SK-MEL-5 (cell line): ENCODE results near the gene CLDN18. TPM values are rescaled to one million over a fixed set of nuclear protein-coding genes. Genes with fewer than 3 reads are reported as not detected.
A peak's percentile ranks its signal among the peaks of the same experiment; 100 is the strongest.

Experiments
- DNase-seq: peaks from one replicate; pipeline ENCODE4 v3.0.0-alpha.2; 2016; ENCODE audit warnings: low read depth, low spot score
- in situ Hi-C: cut with HindIII; loops from 2 replicates; pipeline ENCODE4 v1.10.0; 2016; ENCODE audit warnings: low sequenced_read_pairs, high pct_unique_total_duplicates, low pct_unique_long_range_greater_than_20kb
- polyA plus RNA-seq, 2 experiments: library from polyadenylated mRNA; depleted of rRNA; stranded (reverse); fragments of >200 nt; gene quantifications; 2 replicates each; pipeline ENCODE4 v1.2.3, GENCODE V29; 2015
- total RNA-seq: library from RNA; depleted of rRNA; stranded (reverse); fragments of >200 nt; shearing (Covaris generic); gene quantifications from 2 replicates; pipeline ENCODE4 v1.2.3, GENCODE V29; 2014; rRNA removed

The CLDN18 gene
- total RNA-seq = not detected in 2 replicates
- polyA plus RNA-seq (2015; cell fraction: cytosol; rRNA removed) = not detected in 2 replicates
- not detected in 2 replicates for polyA plus RNA-seq (2015; cell fraction: nucleus; rRNA removed)

DNA sequence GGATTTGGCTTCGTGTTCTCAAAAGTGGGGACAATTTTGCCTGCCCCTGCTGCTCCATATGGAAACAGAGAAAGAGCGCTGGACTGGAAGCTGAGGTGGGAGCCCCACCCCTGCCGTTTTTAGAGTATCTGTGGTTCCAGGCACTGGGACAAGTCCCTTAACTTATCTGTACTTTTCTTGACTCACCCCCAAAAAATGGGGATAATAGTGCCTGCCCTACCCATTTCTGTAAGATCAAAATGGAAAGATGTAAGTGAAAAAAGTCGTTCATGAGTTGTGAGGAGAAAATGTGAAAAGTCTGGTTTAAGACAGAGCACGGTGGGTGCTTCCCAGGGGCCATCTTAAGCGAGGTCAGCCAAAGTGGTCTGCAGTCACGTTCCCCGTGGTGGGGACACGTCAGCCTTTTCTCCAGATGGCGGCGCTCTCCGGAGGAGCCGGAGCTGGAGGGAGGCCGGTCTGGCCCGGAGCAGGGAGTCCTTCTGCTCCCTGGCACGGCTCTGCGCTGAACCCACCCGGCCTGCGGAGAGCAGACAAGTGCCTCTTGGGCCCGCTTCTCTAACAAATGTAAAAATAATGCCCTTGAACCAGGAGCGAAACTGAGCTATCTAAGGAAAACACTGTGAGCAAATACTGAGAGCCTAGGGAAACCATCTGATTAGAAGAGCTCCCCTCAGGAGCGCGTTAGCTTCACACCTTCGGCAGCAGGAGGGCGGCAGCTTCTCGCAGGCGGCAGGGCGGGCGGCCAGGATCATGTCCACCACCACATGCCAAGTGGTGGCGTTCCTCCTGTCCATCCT is at the start of gene CLDN18:
CLDN18 (plus strand) TSS at position 690 of the 797 bp plus-strand sequence; CDS start at position 751, 61 bp downstream.
- in situ Hi-C loops = no loop called here
- no peak for DNase-seq

DNA sequence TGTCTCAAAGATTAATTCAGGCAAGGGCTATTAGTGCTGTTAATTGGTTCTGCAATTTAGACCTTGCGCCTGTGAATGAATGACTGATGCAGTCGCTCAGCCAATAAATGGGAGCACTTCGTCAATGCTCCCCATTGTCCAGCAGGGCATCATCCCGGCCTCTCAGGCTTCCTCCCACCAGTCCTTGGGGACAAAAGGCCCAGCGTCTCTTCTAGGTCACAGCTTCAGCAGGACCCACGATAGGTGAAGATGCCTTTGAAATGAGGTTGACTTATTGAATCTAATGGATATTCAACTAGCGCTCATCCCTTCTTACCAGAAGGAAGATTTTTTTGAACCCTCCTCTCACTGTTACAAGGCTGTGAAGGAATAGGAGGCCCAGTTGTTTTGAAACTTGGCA is 47.7 kb upstream of the CLDN18 start:
- no peak for DNase-seq
- in situ Hi-C loops = no loop called here

DNA sequence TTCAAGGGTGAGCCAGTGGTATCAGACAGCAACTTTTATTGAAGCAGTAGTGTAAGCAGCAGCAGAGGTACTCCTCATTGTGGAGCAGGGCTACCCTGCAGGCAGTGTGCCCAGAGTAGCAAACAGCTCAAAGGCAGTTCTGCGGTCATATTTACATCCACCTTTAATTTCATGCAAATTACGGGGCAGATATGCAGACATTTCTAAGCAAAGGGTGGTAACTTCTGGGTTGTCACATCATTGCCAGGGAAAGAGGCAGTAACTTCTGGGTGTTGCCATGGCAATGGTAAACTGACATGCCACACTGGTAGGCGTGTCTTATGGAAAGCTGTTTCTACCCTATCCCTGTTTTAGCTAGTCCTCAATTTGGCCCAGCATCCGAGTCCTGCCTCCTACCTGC is 46.5 kb upstream of the CLDN18 start:
- no peak for DNase-seq
- in situ Hi-C loops = no loop called here

DNA sequence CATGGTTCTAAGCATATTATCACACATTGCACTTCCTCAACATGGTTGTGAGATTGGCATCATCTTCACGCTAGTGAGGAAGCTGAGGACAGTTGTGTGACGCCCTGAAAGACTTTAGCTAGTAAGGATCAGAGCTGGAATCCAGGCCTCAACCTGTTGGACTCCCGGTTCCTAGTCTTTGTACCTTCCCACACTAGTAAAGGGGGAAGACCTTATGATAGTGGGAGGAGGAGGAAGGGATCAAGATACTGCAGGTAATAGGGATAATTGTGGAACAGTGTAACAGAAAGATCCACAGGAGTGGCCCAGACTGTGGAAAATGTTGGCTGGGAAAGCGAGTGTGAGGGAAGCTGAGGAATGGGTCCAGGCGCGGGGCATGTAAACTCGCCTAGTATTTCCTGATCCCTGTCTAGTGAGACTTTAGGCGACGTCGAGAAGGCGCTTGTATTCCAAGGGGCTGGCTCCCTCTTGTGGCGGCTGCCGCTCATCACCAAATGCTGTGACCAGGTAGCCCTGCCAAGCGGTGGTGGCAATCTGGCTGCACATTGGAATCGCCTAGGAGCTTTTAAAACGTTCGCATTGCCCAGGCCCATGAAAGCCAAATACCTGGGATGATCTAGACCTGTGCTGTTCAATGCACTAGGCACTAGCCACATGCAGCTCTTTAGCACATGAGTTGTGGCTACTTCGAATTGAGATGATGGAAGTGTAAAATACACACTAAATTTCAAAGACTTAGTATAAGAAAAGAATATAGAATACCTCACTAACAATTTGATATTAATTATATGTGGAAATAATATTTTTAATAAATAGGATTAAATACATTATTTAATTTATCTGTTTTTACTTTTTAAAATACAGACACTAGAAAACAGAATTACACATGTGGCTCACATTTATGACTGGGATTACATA is 38.8 kb upstream of the CLDN18 start:
- in situ Hi-C loops = no loop called here
- DNase-seq = peak; percentile 83

DNA sequence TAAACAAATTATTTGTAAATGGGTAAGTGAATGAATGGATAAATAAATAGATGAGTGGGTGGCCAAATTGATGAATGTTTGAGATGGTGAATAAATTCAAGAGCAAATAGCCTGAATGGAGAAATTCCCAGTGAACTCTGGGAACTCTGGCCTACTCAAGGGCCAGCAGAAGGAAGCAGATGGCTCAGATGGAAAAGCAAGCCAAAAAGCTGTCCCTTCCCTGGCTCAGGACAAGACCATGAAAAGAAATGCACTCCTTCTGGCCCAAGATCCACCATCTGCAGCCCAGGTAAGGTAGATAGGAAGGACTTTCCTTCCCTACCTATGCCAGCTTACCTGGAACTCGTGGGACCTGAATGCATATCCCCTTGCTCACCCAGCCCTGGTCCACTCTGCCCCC is 37.6 kb upstream of the CLDN18 start:
- in situ Hi-C loops = no loop called here
- DNase-seq = no peak

DNA sequence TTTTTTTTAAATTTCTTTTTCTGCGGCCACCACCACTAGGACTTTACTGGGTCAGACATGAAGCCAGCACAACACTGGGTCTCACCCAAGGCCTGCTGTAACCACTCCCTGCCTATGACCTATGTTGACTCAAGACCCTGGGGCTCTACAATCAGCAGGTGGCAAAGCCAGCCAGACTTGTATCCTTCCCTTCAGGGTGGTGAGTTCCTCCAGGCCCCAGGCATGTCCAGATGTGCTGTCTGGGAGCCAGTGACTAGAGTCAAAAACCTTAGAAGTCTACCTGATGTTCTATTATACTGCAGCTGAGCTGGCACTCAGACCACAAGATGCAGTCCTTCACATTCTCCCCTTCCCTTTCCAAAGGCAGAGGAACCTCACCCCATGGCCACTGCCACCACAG is 31.6 kb upstream of the CLDN18 start:
- in situ Hi-C loops = no loop called here
- DNase-seq = no peak

DNA sequence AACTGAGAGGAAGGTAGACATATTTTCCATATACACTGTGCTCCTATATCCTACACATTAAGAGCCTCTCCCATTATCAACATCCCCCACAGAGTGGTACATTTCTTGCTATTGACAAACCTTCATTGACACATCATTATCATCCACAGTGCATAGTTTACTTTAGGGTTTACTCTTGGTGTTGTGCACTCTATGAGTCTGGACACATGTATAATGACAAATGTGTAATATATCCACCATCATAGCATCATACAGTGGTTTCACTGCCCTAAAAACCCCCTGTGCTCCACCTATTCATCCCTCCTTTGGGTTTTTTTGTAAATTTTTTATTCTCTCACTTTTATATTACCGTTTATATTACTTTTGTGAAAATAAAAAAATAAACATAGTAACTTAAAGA is 22.2 kb upstream of the CLDN18 start:
- no peak for DNase-seq
- in situ Hi-C loops = no loop called here

DNA sequence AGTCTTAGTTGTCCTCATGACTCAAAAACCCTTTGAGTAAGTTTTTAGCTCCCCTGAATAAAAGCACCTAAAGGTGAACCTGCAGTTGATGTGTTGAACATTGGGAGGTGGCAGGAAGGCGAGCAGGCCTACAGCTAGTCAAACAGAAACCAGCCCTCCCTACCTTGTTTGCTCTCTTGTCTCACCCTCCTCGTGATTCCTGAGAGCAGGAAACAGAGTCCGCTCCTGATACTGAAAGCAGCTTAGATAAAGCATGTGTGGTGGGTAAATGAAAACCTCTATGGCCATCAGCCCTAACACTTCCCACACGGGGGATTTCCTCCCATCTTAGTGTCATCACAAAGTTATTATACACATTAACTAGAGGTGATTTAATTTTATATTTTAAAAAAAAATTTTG is 21.8 kb upstream of the CLDN18 start:
- DNase-seq = no peak
- in situ Hi-C loops = no loop called here

DNA sequence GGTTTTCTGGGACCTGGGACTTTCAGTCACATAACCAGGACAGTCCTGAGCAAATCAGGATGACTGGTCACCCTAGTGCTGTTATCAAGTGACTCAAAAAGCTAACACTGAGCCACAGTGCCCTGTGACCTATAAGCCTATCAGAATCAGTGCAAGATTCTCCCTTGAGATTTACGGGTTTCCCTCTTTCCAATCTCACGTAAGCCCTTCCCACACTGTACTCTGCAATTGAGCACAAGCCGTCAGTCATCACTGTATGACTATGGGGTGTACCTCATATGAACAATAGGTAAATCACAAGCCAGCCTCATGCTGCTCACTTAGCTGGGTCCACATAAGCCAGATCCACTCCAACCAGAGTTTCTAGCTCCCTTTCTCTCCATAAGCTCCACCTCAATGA is 21.0 kb upstream of the CLDN18 start:
- in situ Hi-C loops = no loop called here
- no peak for DNase-seq

DNA sequence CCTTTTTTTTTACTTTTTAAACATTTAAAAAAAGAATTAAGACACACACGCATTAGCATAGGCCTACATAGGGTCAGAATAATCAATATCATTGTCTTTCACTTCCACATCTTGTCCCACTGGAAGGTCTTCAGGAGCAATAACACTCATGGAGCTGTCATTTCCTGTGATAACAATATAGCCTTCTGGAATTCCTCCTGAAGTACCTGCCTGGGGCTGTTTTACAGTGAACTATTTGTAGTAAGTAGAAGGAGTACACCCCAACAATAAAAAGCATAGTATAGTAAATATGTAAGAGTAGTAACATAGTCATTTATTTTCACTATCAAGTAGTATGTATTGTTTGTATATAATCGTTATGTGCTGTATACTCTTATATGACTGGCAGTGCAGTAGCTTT is 19.5 kb upstream of the CLDN18 start:
- DNase-seq = no peak
- in situ Hi-C loops = no loop called here

DNA sequence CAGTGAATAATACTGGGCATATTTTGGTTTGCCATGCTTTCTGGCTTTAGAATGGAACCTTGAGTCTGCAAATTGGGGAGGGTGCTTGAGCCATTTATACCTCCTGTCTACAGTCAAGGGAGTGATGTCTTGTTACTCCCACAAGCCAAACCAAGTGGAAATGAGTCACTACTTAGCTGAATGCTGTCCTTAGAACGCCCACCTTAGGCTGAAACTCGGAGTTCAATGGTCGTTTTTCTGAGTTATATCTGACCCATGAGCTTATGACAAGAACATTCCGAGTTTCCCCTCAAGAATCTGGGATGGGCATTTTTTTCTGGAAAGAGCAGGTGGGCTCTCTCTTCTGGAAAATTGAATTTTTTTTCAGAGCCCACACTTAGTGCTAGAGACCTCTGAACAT is 17.4 kb upstream of the CLDN18 start:
- in situ Hi-C loops = no loop called here
- DNase-seq = peak; percentile 65

DNA sequence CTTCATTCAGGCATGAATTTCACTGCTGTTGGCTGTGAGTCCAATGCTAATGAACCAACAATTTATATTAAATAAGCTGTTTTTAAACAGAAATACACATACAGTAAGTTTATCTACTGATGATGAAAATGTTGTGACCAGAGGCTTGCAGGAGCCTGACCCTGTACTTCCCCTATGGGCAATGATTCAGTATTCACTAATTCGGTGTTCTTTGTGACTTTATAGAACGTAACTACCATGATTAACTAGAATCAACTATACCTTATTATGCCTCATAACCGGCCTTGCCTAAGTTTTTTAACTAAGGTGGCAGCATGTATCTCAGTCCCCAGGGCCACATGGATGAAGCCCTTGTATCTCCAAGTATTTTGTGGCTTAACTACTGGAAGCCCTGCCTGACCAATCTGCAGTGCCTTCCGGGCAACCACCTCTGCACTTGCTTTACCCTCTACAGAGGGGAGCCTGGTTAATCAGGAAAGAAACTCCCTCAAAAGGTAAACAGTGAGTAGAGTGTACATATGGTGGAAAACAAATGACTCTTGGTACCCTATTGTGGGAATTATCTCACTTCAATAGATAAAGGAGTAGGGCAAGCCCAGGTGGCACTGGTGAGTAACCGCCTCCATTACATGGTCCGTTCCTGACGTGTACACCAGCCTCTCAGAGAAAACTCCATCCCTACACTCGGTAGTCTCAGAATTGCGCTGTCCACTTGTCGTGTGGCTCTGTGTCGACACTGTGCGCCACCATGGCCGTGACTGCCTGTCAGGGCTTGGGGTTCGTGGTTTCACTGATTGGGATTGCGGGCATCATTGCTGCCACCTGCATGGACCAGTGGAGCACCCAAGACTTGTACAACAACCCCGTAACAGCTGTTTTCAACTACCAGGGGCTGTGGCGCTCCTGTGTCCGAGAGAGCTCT is 11.6 kb upstream of the CLDN18 start:
- in situ Hi-C loops = no loop called here
- no peak for DNase-seq

DNA sequence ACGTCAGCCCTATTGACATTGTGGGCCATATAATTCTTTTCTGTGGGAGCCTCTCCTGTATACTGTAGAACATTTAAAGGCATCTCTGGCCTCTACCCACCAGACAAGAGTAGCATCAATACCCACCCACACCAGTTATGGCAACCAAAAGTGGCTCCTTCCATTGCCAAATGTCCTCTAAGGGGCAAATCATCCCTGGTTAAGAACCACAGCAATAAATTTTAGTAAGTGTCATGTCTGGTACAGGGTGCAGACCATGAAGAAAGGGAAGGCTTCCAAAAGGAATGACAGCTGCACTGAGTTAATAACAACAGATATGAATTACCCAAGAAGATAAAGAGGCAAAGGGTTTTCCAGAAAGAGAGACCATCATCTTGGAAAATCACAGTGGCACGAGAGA is 6.9 kb upstream of the CLDN18 start:
- DNase-seq = no peak

DNA sequence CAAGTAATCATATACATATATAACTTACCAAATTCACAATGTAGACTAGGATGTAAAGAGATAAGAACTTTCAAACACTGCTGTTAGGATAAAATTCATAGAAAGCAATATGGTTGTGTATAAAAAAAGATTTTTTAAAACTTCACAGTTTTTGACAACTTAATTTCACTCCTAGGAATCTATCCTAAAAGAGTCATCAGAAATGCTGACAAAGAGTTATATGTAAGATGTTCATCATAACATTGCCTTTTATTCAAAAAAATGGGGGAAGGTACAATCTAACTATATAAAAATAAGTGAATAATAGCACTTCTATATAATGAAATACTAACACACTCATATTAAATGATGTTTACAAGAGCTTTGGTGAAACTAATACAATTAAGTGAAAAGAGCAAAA is 4.3 kb upstream of the CLDN18 start:
- DNase-seq = no peak
- in situ Hi-C loops = no loop called here

More for the DNA sequence above, 6.9 kb upstream of the CLDN18 start:
- in situ Hi-C loops = no loop called here

DNA sequence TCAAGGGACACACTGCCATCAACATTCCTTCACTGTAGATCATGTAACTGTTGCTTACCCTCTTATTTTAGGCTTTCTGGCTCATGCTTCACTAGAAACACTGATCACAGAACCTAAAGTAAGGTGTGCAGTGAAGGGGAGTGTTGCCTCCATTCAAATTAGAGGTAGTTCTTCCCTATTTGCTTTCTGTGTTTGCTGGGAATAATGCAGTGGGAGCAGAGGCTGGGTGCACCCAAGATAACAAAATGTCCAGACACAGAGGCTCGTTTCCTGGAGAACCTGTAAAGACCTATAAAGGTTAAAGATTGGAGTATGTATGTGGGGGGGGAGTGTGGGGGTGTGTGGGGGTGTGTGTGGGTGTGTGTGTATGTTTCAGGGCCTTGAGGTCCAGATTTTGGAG is 2.1 kb upstream of the CLDN18 start:
- in situ Hi-C loops = no loop called here
- no peak for DNase-seq

DNA sequence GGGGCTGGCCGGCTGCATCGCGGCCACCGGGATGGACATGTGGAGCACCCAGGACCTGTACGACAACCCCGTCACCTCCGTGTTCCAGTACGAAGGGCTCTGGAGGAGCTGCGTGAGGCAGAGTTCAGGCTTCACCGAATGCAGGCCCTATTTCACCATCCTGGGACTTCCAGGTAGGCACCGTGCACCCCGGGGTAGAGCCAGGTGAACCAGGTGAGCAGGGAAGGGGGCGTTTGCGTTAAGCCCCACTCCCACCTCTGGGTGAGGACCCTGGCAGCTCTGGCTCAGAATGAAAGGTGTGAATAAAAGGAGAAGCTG is 267 bp downstream of the CLDN18 start:
- in situ Hi-C loops = no loop called here
- no peak for DNase-seq

DNA sequence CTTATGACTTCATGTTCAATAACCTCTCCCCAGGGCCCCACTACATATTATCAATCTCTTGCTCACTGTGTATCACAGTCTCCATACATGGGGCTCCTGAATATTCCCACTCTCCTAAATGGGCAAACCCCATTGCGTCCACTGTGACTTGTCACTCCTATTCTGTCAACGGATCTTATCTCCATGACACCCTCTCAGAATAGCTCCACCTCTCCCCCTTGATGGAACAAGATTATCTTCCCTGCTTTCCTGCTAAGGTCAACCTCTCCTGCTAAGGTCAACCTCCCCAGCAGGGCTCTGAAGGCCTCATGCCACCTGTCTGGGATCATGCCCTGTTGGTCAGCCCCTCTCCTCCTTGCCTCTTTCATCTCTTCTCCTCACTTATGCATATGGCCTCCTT is 1.8 kb downstream of the CLDN18 start:
- no peak for DNase-seq
- in situ Hi-C loops = no loop called here

DNA sequence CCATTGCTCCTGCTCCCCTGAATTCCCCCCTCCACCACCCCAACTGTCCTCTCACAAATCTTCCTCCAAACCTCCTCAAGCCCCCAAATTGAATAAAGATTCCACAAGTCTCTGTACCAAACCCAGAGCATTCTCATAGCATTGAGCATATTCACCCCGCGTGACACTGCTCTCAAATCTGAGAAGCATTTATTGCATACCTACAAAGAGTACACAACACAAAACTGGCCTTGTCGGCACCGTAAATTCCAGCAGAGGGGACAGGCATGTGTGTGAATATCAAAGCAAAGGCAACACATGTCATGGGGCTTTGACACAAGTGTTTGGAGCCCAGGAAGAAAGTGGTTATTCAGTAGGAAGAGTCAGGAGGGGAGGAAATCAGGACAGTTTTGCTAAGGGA is 2.6 kb downstream of the CLDN18 start:
- in situ Hi-C loops = no loop called here
- peak; percentile 8 for DNase-seq
